ENCODE results near the gene MCEMP1.

The MCEMP1 gene, protein sequence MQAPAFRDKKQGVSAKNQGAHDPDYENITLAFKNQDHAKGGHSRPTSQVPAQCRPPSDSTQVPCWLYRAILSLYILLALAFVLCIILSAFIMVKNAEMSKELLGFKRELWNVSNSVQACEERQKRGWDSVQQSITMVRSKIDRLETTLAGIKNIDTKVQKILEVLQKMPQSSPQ

DNA sequence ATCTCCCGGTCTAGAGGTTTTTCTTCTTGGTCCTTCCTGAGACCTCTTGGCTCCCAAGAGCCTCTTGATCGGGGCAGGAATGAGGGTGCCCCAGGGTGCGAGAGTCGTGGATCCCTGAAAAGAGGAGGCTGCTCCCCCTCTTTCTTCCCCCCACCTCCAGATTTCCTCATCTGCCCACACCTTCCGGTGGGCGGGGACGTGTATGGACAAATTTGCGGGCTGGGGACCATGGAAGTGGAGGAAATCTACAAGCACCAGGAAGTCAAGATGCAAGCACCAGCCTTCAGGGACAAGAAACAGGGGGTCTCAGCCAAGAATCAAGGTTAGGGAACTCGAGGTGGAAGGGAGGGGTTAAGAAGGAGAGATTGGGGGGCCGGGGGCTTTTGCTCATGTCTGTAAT is at the start of gene MCEMP1:
MCEMP1 (plus strand) TSS at position 237 of the 400 bp plus-strand sequence; CDS start at position 268, 31 bp downstream.
- no peak for DNase-seq (ENCODE audit: low read depth)

DNA sequence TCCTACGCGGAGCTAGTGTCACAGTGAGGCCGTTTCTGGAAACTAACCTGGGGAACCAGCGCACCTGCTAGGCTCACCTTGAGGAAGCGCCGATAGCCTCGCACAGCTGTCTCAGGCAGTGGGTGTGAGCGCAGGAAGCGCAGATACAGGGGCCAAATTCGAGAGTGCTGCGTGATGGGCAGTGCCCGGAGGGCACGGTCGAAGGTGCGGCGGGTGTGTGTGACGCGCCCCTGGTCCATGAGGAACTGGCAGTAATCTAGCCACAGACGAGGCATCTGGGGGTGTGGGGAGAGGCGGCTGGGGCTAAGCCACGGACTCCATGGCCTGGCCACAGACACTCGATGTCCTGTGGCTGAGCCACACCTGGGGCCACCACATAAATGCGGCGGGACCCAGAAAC is 49.7 kb upstream of the MCEMP1 start:
- no peak for DNase-seq (ENCODE audit: low read depth)

DNA sequence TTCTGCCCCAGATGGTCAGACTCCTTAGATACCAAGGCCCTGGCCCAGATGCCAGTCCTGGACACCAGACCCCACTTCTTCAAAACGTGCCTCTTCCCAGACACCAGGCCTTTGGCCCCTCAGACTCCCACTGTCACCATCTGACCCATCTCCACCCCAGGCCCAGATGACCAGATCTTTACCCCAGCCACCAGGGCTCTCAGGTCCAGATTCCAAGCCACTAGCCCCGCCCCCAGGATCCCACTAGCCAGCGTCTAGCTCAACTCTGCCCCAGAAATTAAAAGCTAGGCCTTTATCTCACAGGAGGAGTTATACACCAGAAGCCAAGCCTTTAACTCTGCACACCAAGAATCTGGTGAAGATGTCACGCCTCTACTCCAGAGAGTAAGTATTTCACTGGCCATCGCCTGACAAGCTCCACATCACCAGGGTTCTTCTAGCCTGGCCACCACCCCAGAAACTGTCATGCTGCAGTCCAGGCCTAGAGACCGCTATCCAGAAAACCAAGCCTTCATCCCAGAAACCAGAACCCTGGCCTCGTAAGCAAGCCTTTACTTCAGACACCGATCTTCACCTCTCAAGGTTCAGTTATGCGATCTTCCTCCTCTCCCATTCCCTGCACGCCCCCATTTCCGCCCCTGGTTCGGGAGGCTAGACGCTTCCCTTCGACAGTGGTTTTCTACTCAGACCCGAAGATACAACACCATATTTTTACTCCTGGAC is 48.1 kb upstream of the MCEMP1 start:
- DNase-seq (ENCODE audit: low read depth), result no peak

DNA sequence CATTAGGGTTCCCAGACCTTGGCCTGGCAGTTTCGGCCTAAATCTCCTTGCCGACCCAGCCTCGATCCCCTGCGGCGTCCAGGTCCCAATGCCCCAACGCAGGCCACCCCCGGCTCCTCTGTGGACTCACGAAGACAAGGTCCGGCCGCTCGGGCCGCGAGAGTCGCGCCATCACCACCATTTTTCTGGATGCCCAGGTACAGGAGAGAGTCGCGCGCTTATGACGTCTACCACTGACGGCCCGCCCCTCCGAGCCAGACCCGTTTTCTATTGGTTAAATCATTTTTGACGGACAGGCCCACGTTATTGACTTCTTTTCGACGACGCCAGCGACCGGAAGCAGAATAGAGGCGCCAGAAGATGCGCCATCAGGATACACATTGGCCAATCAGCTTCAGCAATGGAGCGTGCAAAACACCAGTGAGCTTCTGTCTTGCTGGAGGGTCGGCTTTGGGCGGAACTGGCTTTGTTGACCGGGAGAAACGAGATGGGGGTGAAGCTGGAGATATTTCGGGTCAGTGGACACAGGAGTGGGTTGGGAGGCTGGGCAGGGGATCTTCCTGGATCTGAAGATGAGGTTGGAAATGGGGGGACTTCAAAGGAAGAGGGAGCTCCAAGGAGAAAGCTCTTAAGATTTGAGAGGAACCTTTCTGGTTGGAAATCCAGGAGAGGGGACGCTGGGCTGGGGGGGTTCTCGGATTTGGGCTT is 47.4 kb upstream of the MCEMP1 start, which contains the start of the genes PET100 and XAB2:
PET100 (plus strand) TSS at position 447 of the 708 bp plus-strand sequence; CDS start at position 488, 41 bp downstream.
XAB2 (minus strand) TSS at position 199 of the 708 bp plus-strand sequence; CDS start at position 181, 18 bp downstream.
- peak; percentile 97 for DNase-seq (ENCODE audit: low read depth)

DNA sequence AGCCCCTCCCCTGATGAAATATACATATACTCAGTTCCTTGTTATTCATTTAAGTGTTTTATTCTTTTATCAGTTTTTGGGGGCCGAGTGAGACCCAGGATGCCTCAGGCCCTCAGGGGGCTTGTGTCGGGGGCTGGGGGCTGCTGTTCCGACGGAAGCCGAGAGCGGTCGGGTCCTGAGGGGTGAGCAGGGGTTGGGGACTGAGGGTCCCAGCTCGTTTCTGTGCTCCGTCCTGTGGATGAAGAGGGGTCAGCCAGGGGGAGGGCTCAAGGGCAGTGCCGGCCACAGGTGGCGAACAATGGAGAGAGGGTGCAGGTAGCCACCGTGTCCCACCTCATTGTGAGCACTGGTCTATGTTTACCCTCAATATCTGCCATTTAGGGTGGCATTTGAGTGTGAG is 45.3 kb upstream of the MCEMP1 start:
- no peak for DNase-seq (ENCODE audit: low read depth)

DNA sequence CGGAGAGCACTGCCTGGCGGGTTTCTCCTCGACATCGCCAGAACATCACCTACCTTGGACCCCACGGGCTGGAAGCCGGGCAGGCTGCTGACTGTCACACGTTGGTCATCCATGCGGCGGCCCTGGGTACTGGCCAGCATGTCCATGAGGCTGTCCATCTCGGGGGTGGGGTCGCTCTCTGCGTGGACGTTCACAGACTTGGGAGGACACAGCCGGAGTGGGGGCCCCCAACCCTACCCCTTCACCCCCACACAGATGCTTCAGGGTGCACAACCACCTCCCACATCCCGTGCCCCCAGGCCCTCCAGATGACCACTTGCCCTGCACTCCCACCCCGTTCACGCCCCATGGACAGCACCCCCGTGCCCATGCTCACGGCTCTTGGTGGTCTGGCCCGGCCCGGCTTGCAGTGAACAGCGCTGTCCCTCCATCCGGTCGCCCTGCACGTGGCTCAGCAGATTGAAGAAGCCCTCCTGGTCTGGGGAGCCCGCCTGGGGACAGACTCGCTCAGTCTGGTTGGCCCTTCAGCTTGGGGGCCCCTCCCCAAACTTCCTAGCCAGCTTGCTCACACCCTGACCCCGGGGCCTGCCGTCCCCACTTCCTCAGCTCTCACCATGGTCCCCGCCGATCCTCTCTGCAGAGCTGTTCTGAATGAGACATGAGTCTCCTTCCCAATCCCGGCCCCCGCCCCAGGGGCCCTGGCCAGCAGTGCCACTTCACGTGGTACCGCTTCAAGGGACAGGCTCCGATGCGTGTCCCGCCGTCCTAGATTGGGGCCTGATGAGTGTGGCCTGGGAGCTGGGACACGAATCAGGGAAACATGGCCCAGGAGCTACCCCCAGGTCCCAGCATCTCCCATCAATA is 44.3 kb upstream of the MCEMP1 start:
- DNase-seq (ENCODE audit: low read depth), result no peak

DNA sequence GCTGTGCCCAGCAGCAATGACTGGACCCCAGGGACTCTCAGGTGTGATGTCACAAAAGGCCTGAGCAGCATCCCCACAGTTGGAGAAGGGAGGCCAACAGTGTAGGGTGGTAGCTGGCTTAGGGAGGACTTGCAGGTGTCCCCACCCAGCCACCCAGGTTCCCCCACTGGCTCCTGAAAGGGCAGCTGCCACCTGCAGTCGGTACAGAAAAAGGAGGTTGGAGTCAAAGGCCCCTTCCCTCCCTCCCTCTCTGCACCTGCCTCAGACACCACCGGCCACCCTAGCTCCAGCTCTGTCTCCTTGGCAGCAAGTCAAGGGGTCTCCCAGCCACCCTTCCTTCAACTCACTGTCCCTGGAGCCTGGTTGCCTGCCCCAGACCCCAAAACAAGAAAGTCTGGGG is 43.2 kb upstream of the MCEMP1 start, which contains the start of gene PCP2:
PCP2 (minus strand) TSS at position 22 of the 400 bp plus-strand sequence. CDS start 262 bp downstream, outside the sequence.
- no peak for DNase-seq (ENCODE audit: low read depth)

DNA sequence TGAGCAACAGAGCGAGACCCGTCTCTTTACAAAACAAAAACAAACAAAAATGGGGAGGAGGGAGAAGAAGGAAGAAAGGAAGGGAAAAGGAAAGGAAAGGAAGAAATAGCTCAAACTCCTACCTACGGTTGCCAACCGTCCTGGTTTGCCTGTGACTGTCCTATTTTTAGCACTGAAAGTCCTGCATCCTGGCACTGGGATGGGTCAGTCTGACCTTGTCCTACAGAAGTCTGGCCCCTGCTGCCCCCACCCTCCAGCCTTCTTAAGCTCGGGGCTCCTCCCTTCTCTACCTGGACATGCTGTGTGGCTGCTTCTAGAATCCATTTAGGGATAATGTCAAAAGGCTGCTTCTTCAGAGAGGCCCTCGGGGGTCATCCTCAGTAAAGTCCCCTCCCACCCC is 41.2 kb upstream of the MCEMP1 start:
- no peak for DNase-seq (ENCODE audit: low read depth)

DNA sequence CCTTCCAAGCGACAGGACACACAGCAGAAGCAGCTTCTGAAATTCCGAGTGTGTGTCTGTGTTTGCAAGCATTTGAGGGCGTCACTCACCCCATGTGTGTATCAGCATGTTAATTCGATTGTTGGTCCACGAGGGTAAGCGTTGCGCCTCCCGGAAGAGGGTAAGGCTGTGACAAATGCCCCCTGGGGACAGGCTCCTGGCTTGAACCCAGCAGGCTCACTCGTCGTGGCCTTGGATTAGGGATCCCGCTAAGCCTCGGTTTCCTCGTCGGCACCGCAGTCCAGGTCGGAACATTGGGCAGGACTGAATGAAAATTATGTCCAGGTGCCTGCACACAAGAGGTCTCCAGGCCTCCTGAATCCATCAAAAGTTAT is 40.6 kb upstream of the MCEMP1 start:
- no peak for DNase-seq (ENCODE audit: low read depth)

DNA sequence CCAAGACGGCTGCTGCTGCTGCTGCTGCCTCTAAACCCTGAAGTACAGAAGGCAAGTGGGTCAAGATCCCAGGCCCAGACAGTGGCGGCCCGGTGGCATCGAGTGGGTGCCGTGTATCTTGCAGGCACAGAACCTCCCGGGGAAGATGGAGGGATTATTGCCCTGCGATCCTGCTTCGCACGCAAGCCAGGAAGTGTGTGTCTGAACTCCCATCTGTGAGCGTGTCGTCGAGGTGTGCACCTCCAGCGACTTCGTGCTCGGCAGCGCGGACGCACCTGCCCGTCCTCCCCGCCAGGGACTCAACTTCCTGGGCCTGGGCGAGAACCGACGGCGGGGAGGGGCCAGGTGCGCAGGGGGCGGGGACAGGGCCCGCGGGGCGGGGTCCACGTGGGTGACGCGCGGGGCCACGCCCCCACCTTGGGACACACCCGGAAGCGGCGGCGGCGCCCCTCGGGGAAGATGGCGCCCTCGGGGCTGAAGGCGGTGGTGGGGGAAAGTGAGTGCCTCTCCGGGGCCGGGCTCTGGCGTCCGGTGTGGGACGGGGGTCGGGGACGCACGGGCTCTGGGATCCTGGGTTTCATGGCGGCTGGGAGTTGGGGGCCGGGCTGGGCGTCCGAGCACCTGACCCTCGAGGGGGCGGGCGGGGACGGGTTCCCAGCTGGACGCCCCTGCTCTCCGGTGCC is 40.1 kb upstream of the MCEMP1 start, which contains the start of gene STXBP2:
STXBP2 (plus strand) TSS at position 420 of the 683 bp plus-strand sequence; CDS start at position 460, 40 bp downstream.
- no peak for DNase-seq (ENCODE audit: low read depth)

DNA sequence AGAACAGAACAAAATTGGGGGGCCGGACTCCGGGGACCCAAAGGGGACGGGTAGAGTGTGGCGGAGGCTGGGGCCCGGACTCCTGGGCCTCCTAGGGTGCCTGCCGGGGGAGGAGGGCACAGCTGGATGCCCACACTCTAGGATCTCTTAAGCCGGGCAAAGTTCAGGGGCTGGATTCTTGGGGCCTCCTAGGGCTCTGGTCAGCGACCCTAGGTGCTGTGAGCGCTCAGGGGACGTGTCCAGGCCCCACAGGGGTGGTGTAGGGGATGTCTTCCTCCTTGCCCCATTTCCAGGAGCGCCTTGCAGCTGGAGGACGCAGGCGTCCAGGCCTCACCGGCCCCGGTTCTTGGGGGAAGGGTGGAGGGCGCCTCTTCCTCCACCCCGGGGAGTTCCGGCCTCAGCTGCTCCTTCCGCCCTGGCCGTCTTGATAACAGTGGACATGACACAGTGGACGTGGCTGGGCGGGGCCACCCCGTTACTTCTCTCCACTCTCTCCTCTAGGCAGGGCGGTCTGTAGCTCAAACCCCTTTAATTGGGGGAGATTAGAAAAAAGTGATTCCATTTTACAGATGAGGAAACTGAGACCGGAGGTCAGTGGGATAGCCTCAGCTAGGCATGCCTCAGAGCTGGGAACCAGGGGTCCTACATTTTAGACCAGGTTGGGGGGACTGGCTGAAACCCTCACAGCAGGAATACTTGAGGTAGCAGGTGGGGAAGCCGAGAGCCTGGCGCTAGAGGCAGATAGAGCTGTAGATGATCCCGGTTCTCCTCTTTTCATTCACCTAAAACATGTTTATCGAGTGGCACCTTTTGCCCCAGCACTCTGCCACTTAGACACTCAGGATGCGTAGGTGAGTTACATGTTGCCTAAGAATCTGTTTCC is 39.3 kb upstream of the MCEMP1 start:
- no peak for DNase-seq (ENCODE audit: low read depth)

DNA sequence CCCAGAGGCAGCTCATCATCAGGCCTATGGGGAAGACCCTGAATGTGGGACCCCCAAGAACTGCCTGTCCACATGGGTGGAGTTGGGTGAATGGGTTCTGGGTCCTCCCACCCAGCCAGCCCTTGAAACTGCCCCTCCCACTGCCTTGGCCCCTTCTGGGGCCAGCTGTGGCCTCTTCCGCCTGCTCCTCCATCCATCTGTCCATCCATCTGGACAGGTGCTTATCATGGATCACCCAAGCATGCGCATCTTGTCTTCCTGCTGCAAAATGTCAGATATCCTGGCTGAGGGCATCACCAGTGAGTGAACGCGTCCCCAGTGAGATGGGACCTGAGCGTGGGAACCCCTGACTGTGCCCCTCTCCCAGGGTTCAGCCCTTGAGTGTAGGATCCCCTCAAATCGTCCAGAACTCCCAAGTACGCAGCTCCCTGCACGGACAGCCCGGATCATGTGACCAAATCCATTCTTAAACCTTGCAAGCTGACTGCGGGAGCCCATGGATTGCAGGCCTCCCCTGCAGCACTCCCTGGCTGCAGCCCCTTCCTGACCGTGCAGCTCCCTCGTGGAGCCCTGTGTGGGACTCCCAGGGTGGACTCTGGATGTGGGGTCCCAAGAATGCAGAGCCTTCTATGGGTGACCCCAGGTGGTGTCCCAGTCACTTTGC is 38.0 kb upstream of the MCEMP1 start:
- DNase-seq (ENCODE audit: low read depth), result no peak

DNA sequence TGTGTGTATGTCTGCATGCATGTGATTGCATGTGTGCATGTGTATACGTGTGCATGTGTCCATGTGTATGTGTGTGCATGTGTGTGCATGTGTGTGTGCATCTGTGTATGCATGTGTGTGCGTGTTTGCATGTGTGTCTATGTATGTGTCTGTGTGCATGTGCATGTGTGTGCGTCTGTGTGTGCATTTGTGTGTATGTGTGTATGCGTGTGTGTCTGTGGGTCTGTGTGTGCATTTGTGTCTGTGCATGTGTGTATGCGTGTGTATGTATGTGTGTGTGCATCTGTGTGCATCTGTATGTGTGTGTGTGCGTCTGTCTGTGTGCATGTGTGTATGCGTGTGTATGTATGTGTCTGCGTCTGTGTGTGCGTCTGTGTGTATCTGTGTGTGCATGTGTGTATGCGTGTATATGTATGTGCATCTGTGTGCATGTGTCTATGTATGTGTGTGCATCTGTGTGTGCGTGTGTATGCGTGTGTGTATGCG is 37.0 kb upstream of the MCEMP1 start:
- no peak for DNase-seq (ENCODE audit: low read depth)

DNA sequence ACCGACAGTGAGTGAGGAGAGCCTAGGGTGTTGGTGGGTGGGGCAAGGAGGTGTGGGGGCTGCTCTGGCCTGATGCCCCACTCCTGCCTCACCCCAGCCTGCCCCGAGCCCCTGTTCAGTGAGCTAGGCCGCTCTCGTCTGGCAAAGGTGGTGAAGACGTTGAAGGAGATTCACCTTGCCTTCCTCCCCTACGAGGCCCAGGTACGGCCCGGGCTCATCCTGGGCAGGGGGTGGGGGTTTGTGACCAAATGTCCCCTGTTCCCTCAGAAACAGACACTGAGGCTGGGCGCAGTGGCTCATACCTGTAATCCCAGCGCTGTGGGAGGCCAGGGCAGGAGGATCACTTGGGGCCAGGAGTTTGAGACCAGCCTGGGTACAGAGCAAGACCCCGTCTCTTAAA is 36.1 kb upstream of the MCEMP1 start:
- DNase-seq (ENCODE audit: low read depth), result no peak

DNA sequence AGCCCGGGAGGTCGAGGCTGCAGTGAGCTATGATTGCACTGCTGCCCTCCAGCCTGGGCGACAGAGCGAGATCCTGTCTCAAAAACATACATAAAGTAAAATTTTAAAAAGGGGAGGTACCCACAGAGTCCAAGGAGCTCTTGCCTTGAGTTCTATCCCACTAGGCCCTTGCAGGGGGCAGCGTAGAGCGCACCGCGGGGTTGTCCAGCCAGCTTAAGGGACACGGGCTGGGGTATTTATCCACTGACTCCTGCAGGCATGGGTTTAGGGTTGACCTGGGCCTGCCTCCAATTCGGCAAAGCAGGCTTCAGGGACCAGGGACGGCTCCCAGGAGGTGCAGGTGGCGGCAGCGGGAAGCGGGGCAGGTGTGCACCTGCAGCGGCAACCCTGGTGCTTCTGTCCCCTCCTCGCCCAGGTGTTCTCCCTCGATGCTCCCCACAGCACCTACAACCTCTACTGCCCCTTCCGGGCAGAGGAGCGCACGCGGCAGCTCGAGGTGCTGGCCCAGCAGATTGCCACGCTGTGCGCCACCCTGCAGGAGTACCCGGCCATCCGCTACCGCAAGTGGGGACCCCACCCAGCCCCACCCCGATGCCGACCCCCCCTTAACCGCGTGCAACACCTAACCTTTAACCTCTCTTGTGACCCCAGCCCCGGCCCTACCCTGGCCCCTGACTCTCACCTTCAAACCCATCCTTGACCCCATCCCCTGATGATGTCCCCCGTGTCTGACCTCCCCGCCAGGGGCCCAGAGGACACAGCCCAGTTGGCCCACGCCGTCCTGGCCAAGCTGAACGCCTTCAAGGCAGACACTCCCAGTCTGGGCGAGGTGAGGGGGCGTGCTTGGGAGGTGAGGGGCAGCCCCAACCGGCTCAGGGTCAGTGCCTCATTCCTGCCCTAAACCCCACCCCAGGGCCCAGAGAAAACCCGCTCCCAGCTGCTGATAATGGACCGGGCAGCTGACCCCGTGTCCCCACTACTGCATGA is 35.3 kb upstream of the MCEMP1 start:
- DNase-seq (ENCODE audit: low read depth), result no peak

DNA sequence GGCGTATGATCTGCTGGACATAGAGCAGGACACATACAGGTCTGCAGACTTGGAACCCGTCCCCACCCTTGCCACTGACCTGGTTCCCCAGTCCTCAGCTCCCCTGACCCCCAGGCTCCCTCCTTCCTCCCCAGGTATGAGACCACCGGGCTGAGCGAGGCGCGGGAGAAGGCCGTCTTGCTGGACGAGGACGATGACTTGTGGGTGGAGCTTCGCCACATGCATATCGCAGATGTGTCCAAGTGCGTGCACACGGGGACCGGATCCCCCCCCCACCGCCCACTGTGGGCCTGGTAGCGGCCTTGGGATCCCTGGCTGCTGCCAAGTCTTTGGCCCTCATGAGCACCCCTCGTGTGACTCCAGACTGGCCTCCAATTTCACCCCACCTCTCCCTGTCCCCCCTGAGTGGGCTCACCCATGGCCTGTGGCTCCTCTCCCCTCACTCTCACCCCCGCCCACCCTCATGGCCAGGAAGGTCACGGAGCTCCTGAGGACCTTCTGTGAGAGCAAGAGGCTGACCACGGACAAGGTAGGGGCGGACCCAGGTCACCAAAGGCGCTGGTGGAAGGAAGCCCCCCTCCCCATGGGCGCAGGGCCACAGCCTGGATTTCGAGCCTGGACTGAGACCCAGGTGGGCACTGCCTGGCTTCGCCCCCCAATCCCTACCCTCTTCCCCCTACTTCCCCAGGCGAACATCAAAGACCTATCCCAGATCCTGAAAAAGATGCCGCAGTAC is 34.4 kb upstream of the MCEMP1 start:
- DNase-seq (ENCODE audit: low read depth), result no peak

DNA sequence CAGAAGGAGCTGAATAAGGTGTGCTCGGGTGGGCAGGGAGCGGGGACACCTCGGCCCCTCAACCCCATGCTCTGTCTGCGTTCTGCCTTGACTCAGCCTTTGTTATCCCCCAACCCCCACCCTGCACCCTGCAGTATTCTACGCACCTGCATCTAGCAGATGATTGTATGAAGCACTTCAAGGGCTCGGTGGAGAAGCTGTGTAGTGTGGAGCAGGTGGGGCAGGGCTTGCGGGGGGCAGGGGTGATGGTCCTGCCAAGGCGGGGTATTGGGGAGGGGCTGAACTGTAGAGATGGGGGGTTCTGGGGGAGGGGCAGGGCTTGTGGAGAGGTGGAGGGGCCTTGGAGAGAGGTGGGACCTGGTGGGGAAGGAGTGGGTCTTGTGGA is 33.9 kb upstream of the MCEMP1 start:
- DNase-seq (ENCODE audit: low read depth), result no peak
